ENCODE data around the gene NPAS3. TPM values are rescaled to one million over a fixed set of nuclear protein-coding genes. Genes with fewer than 3 reads are reported as not detected.

Gene NPAS3
- total RNA-seq, 1 donor from 2014 or later, result 2.4 TPM

DNA sequence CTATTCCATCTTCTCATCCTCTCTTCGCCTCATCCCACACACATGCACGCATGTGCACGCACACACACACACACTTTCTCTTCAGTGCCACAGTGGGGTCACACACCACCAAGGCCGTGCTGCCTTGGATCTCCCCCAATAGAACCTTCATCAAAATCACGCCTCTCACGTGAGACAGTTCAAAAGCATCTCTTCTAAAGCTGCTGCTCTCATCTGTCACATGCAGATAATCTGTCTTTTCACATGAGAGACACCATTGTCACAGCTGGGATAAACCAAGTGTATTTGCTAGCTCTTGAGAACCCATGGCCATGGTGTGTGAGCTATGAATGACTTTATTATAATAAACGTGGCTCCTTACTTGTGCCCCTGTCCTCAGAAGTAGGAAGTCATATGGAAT is 793.5 kb downstream of the NPAS3 start:
- no peak overlapping the region for H3K27ac Mint-ChIP-seq (ENCODE audit: unreplicated experiment)
- TF ChIP-seq CTCF (IDR thresholded peaks at IDR 0.05; ENCODE audit: partially characterized antibody, unreplicated experiment), result no peak
- no peaks in the 10 kb centered on the region for H3K36me3 Mint-ChIP-seq (ENCODE audit: unreplicated experiment)
- peaks cover 10% of the 10 kb centered on the region for H3K4me1 Mint-ChIP-seq (ENCODE audit: low read depth, unreplicated experiment)
- peaks cover 2% of the 10 kb centered on the region for H3K27me3 Mint-ChIP-seq (ENCODE audit: unreplicated experiment)
- no peak overlapping the region for H3K4me3 Mint-ChIP-seq (ENCODE audit: unreplicated experiment)
- no peaks in the 10 kb centered on the region for H3K9me3 Mint-ChIP-seq (ENCODE audit: unreplicated experiment)
- DNase-seq, result no peak

- Mint-ChIP-seq H3K9me3 (ENCODE audit: unreplicated experiment) (no peaks in the 10 kb centered on the region), H3K4me3 (ENCODE audit: unreplicated experiment) (no peak overlapping the region), H3K27ac (ENCODE audit: unreplicated experiment) (no peak overlapping the region), H3K4me1 (ENCODE audit: low read depth, unreplicated experiment) (peaks cover 3% of the 10 kb centered on the region), H3K27me3 (ENCODE audit: unreplicated experiment) (peaks cover 2% of the 10 kb centered on the region), H3K36me3 (ENCODE audit: unreplicated experiment) (no peaks in the 10 kb centered on the region)
- no peak for TF ChIP-seq CTCF (IDR thresholded peaks at IDR 0.05; ENCODE audit: partially characterized antibody, unreplicated experiment)
- no peak for DNase-seq
Observed at GRCh38 chr14:33733310-33733709, 794.6 kb downstream of the NPAS3 start.

GRCh38 chr14:33733721-33734120 is 795.0 kb downstream of the NPAS3 start:
- Mint-ChIP-seq H3K9me3 (ENCODE audit: unreplicated experiment) (no peaks in the 10 kb centered on the region), H3K4me1 (ENCODE audit: low read depth, unreplicated experiment) (peaks cover 3% of the 10 kb centered on the region), H3K36me3 (ENCODE audit: unreplicated experiment) (no peaks in the 10 kb centered on the region), H3K27me3 (ENCODE audit: unreplicated experiment) (peaks cover 2% of the 10 kb centered on the region), H3K4me3 (ENCODE audit: unreplicated experiment) (no peak overlapping the region), H3K27ac (ENCODE audit: unreplicated experiment) (no peak overlapping the region)
- no peak for DNase-seq
- no peak for TF ChIP-seq CTCF (IDR thresholded peaks at IDR 0.05; ENCODE audit: partially characterized antibody, unreplicated experiment)

DNA sequence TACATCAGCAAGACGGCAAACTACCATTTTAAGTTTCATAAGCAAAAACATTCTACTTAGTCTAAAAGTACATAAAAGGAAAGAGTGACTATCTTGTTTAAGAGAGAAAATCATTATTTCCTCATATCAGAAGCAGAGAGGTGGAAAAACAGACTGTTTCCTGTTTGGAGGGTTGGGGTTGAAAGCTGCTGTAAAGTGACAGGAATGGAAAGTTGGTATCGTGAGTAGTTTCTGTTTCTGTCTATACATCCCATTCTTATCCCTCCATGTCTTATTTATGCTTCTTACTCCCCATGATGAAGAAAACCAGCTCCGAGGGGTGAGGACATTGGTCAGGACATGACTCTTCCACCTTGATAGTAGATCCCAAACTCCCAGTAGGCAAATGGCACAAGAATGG is 795.7 kb downstream of the NPAS3 start:
- no peak for DNase-seq
- TF ChIP-seq CTCF (IDR thresholded peaks at IDR 0.05; ENCODE audit: partially characterized antibody, unreplicated experiment), result no peak
- H3K4me1 Mint-ChIP-seq (ENCODE audit: low read depth, unreplicated experiment), result peaks cover 3% of the 10 kb centered on the region
- peaks cover 2% of the 10 kb centered on the region for H3K27me3 Mint-ChIP-seq (ENCODE audit: unreplicated experiment)
- no peaks in the 10 kb centered on the region for H3K36me3 Mint-ChIP-seq (ENCODE audit: unreplicated experiment)
- H3K4me3 Mint-ChIP-seq (ENCODE audit: unreplicated experiment), result no peak overlapping the region
- no peak overlapping the region for H3K27ac Mint-ChIP-seq (ENCODE audit: unreplicated experiment)
- H3K9me3 Mint-ChIP-seq (ENCODE audit: unreplicated experiment), result no peaks in the 10 kb centered on the region

DNA sequence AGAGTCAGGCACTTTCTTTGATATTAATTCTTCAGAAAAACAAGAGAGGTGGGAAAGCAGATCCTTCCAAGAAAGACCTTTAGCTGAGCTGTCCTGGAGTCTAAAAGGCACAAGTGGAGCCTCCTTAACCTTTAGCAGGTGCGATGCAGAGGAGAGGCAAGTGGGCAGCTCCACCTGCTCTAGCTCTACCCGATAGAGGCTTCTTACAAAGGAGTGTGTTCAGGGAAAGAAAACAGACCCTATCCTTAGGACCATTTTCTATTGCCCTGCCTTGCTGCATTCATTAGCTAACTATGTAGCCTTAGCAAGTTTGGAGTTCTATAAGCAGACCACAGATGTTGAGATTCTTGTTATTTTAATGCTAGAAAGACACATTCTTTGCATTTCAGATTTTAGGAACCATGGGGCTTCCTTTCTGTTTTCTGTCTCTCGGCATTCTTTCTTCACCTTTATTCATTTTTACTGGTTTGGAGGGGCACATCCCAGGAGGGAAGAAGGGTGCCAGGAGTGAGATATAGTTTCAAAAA is 797.7 kb downstream of the NPAS3 start:
- H3K4me1 Mint-ChIP-seq (ENCODE audit: low read depth, unreplicated experiment), result no peaks in the 10 kb centered on the region
- peaks cover 2% of the 10 kb centered on the region for H3K27me3 Mint-ChIP-seq (ENCODE audit: unreplicated experiment)
- no peak for DNase-seq
- no peak for TF ChIP-seq CTCF (IDR thresholded peaks at IDR 0.05; ENCODE audit: partially characterized antibody, unreplicated experiment)
- H3K36me3 Mint-ChIP-seq (ENCODE audit: unreplicated experiment), result no peaks in the 10 kb centered on the region
- no peak overlapping the region for H3K4me3 Mint-ChIP-seq (ENCODE audit: unreplicated experiment)
- H3K9me3 Mint-ChIP-seq (ENCODE audit: unreplicated experiment), result no peaks in the 10 kb centered on the region
- no peak overlapping the region for H3K27ac Mint-ChIP-seq (ENCODE audit: unreplicated experiment)

Data from glutamatergic neuron (in vitro differentiated cells).